ENCODE measurements around the gene COMMD9. TPM values are rescaled to one million over a fixed set of nuclear protein-coding genes. Genes with fewer than 3 reads are reported as not detected.
"Not testable (repeated sequence)": the region's sequence is repeated elsewhere in the genome, so short reads cannot be mapped to it uniquely, and the experiment has no call there.

COMMD9 gene
- total RNA-seq: 55.7 TPM

GRCh38 chr11:36289226-36289852 is at the start of gene COMMD9:
TSS of gene COMMD9 (minus strand) at chr11:36289424. CDS start at chr11:36289412, 12 bp downstream.
- peak; percentile 95 for DNase-seq (ENCODE audit: low spot score)

GRCh38 chr11:36333897-36334296 is 44.7 kb upstream of the COMMD9 start:
- DNase-seq (ENCODE audit: low spot score): no peak

- DNase-seq (ENCODE audit: low spot score): no peak
Observed at GRCh38 chr11:36333468-36333867, 44.2 kb upstream of the COMMD9 start.

GRCh38 chr11:36330411-36330810 is 41.2 kb upstream of the COMMD9 start:
- no peak for DNase-seq (ENCODE audit: low spot score)

GRCh38 chr11:36328966-36329673 is 39.9 kb upstream of the COMMD9 start:
- no peak for DNase-seq (ENCODE audit: low spot score)

GRCh38 chr11:36326524-36327419 is 37.5 kb upstream of the COMMD9 start:
- DNase-seq (ENCODE audit: low spot score): no peak

GRCh38 chr11:36325403-36325802 is 36.2 kb upstream of the COMMD9 start:
- not testable (repeated sequence) for DNase-seq (ENCODE audit: low spot score)

GRCh38 chr11:36324956-36325355 is 35.7 kb upstream of the COMMD9 start:
- not testable (repeated sequence) for DNase-seq (ENCODE audit: low spot score)

- DNase-seq (ENCODE audit: low spot score): no peak
Observed at GRCh38 chr11:36317992-36318391, 28.8 kb upstream of the COMMD9 start.

GRCh38 chr11:36316049-36316448 is 26.8 kb upstream of the COMMD9 start:
- no peak for DNase-seq (ENCODE audit: low spot score)

GRCh38 chr11:36314434-36314767 is 25.2 kb upstream of the COMMD9 start:
- no peak for DNase-seq (ENCODE audit: low spot score)

- no peak for DNase-seq (ENCODE audit: low spot score)
Observed at GRCh38 chr11:36313750-36314433, 24.7 kb upstream of the COMMD9 start.

- no peak for DNase-seq (ENCODE audit: low spot score)
Observed at GRCh38 chr11:36312611-36313472, 23.6 kb upstream of the COMMD9 start.

GRCh38 chr11:36311926-36312595 is 22.8 kb upstream of the COMMD9 start:
- no peak for DNase-seq (ENCODE audit: low spot score)

GRCh38 chr11:36309779-36310178 is 20.6 kb upstream of the COMMD9 start:
- DNase-seq (ENCODE audit: low spot score): no peak

GRCh38 chr11:36308577-36308976 is 19.4 kb upstream of the COMMD9 start:
- DNase-seq (ENCODE audit: low spot score): peak; percentile 51

GRCh38 chr11:36306888-36307287 is 17.7 kb upstream of the COMMD9 start:
- no peak for DNase-seq (ENCODE audit: low spot score)

GRCh38 chr11:36305047-36305446 is 15.8 kb upstream of the COMMD9 start:
- DNase-seq (ENCODE audit: low spot score): no peak

GRCh38 chr11:36304351-36304750 is 15.1 kb upstream of the COMMD9 start:
- no peak for DNase-seq (ENCODE audit: low spot score)

- DNase-seq (ENCODE audit: low spot score): peak; percentile 80
Observed at GRCh38 chr11:36300650-36301049, 11.4 kb upstream of the COMMD9 start.
